Hematopoietic multipotent progenitor cell treated with erythropoietin and hydrocortisone succinate and interleukin-3 and kit ligand, for 4 days (in vitro differentiated cells): ENCODE results near the gene AMOT.

Source experiments
- DNase-seq: peaks from one replicate; pipeline ENCODE4 v3.0.0-alpha.2; 2015

The AMOT gene

DNA sequence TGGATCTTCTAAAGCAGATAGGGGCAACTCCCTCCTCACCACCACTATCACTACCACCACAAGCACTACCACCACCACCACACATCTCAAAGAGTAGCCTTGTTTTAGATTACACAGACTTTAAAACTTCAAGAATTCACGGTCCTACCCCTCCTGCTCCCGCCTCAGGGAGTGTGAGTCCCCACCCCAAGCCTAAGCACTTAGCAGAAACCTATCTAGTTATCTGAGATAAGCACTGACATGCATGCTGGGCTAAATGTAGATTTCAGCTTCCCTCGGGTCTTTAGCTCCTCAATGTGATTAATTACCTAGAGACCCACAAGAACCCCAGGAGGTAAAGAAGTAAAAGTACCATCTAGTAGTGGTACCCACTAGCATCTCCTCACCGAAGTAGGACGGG lies 775 bp downstream of the AMOT start:
- peak; percentile 3 for DNase-seq

DNA sequence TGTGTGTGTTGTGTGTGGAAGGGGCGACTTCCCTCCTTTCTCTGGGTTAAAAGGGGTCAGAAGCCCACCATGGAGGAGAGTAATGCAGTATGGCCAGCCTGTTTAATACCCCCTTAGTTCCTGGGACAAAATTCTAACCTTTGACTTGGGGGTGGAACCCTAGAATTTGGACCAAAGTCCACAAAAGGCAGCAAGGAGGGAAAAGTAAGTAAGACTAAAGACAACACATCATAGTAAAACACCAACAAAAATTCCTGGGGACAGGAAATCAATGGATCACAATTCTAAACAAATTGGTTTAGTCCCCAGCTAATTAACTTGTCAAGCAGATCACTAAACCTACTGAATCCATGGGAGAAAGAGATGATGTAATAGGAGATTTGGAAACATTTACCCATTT lies 3.1 kb downstream of the AMOT start:
- DNase-seq = no peak

DNA sequence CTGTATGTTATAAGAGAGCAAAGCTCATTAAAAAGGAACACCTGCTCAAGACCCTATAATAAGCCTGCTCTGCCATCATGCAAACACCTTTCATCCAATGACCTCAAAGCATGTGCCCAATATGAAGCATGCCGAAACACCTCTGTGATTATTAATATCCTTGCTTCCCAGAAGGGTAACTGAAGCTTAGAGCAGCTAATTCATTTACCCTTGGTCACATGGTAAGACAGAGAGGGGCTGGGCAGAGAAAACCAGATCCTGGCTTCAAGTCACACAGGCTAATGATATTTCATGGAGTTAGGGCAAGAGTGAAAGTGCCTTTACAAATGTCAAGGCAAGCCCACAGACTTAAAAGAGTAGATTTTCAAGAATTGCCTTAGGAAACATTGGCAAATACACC lies 5.6 kb downstream of the AMOT start:
- DNase-seq = no peak

DNA sequence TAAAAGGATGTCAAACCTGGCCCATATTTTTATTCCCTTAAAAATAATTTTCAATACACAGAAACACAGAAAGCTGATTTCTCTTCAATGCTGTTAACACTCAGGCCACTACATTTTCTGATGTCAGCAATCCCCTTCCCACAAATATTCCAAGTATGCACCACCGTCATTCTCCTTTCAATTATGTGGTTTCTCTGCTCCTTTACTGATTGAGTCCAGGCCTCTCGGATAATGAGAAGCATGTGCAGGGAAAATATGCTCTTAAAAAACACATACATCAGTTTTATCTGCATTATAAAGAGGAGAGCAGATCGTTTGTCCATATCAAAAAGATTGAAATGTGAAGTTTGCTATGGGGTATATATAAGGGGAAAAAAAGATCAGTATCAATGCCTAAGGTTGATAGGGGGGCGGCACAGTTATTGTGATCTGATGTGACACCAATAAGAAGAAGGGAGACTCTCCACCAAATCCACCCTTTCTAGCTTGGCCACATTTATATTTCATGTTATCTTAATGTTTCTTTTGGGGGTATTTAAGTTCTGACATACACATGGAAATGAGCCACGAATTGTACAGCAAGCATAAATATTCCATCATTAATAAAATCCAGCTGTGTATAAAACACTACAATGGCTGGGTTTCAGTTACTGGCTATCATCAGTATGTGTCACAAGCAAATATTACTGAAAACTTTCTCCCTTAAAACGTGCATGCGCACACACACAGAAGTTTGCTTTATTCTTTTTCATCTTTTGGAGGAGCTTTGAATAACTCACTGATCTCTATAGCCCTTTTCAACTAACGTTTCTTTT lies 6.4 kb downstream of the AMOT start:
- no peak for DNase-seq

DNA sequence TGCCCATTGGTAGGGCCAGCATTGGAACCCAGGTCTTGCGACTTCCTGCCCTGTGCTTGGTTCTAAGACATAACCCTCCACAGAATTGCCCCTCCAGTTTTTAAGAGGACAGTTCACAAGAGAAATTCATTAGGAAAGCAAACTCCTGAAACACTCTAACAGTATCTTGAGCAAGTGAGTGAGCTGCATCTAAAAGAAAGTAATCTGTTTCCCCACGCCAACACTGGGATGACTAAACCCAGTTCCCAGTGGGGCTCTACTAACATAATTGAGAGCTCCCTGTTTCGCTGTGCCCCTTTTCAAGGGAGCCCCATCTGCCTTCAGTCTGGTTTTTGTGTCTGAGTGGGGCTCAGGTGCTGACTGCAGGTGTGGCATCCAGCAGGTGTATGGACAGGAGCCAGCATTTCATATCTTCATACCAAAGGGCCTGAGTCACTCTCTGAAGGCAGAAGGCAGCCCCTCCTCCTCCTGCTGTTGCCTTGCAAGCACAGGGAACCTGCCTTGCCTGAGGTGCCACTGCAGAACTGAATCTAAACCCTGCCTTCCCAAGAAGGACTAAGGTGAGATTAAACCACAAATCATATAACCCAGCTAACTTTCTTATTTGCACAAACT lies 8.0 kb downstream of the AMOT start:
- DNase-seq = no peak

DNA sequence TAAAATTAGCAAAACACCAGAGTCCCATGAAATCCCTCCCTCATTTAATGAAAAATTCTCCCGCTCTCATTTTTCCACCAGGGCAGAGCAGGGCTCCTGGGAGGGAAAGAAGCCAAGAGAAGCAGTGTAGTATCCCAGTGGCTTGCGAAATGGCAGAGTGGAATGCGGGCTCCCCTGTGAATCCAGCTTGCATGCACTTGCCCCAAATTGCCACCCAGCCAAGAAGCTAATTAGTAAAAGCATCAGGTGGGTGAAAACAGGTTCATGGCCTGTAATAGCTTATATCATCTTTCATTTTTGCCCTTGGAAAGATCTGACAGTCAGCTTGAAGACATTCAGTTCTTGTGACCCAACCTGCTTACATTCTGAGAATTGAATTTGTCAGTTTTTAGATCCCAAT lies 10.1 kb downstream of the AMOT start:
- no peak for DNase-seq

DNA sequence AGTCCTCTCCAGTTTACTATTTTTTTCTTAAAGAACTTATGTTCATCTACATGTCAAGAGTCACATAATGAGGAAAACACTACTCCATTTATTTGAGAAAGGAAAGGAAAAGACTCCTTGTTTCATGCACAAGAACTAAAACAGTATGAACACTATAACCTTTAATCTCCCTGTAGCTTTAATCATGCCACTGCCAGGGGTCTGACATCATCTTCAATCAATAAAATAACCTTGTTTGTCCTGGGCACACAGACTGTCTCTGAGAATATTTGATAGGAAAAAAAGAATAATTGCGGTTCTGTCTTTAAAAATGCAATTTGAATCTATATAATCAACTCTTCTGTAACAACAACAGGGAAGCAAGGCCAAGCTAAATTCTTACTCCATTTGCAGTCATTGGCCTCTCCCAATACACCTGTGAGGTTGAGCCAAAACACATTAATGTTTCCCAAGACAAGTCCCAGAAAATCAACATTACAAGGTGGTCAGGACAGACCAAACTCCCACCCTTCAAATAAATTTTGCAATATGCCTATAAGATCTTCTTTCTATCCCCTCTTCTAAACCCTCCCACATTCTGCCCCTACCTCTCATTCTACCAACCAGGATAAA lies 13.2 kb downstream of the AMOT start:
- DNase-seq = no peak

DNA sequence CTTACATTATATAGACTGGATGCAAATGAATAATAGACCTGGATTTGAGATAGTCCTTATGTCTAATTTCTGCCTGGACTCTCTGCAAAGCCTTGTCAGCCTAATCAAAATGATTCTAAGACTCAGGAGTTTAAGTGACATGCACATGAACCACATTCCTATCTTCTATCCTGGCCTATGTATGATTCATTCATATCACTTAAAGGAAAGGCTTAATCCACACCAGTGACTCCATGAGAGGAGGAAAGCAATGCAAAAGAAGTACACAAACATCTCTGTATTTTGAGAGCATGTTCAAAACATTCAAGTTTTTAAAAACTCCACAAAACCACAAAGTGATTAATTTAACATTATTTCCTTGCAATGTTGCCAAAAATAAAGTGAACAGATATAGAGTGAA lies 14.6 kb downstream of the AMOT start:
- DNase-seq = no peak

DNA sequence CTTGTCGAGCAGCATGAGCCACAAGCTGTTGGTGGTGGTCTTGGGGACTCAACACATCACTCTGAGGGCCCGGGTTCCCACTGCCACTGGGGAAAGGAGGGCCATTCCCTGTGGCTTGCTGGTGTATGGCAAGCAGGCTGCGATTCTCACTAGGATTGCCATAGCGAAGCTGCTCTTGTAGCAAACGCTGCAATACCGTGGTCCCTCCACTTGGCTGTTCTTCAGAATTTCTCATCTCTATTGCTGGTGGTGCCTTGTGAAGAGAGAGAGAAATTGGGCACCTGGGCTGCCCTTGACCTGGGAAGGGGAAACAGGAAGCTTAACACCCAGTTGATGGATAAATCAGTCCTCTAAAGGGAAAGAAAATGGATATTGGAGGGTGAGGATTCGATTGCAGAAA lies 17.7 kb downstream of the AMOT start:
- no peak for DNase-seq

DNA sequence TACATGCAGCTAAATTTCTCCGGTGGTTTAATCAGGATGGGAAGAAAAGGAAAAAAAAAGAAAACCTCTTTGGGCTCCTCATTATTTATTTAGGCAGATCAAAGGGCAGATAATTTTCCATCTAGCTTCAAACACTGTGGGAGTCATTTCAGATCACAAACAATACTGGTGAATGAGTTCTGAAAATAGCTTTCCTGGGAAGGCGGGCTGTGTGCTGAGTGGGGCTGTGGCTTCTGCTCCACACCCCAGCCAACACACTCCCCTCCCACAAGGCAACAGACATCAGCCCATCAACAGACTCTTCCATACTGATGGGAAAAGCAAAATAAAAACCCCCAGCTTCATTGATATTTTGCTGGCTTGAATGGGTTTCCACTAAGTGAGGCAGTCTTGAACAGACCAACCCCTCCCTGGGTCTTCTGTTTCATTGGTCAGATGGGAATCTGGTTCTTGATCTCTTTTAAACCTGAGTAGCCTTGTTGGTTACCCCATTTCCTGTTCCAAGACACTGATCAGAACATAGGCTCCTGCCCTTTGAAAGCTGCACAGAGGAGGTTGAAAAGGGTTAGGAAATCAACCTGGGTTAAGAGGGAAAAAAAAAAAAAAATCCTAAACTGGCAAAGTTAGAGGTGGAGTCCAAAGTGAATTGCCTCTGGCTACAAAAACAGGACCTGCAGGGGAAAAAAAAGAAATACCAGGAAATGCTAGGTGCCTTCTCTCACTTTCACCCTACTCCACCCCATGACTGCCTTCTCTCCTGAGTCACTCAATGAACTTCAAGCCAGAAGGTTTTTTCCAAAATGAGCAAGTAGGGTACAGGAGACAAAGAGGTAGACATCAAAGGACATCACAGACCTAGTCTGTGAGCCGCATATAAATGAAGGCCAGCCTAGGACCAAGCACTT lies 20.0 kb downstream of the AMOT start:
- no peak for DNase-seq

DNA sequence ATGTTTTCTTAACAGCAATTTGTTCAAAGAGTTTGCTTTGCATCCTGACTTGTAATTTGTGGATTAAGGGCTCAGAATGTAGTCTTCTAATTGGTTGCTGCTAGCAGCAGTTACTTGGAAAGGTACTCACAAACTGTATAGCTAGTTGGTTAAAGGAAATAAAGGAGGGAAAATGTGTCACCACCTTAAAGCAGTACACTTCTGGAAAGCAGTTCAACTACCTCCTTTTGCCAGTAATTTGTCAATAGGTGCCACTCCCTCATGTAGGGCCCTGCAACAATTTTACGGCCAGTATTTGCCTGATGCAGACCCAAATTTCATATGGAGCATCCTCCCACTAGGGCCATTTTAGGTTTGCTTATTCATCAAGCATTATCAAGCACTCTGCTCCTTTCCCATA lies 20.8 kb downstream of the AMOT start:
- no peak for DNase-seq

DNA sequence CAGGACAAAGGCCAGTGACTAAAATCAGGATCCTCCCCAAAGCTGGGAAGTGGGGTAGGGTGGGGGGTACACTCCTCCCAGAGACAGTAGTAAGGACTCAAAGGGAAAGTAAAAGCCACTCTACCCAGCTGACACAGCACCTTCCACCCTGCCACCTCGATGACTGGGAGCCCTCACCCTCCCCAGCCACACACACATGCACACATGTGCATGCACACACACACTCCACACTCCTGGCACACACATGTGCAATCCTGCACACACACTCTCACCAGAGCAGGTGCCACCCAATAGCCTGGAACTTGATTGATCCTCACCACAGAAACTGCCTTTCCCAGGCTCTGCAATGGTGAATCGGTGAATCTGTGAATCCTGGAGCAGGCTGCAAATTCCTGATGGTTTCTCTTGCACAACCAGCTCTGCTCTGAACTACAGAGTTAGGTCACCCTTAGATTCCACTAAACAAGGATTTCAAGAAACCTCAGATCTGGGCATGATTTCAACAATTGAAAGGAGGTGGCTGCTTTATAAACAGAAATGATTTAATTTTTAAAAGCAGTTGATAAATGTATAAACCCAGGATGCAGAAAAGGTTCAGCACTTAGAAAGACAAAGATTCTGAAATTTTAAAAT lies 21.5 kb downstream of the AMOT start:
- no peak for DNase-seq

DNA sequence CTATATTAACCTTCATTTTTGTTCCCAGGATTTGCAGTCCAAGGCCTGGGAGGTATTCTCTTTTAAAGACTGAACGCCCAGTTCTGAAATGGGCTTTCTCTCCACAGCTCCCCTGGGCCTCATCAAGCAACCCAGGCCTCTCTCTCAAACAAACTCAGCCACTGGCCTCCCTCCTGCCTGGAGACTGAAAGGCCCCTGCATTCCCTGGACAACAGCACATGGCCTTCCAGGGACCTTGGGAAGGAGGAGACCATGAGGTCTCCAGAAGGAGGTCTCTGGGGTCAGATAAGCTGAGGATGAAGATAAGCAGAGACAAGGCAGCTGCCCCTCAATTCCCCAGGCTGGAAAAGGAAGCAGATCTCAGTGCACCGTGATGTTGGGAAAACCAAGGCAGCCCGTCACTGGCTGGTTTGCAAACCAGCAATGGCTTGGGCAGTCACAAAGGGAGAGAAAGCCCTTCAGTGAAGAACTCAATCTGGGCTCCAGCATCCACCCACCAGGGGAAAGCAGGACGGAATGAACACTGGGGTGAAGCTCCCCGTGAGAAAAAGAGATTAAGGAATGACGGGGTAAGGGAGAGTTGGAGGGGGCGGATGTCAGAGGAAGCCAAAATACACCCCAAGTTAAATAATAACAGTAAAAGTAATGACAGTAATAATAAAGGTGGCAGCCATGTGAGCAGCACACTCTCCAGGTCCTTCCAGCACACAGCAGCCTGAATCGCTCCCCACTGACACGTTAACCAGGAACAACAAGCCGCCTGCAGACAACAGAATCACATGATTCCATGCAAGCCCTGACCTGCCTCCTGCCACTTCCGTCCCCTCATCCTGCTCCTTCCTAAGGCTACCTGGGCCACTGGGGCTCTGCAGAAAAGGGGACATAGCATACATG lies 22.3 kb downstream of the AMOT start:
- DNase-seq = no peak

DNA sequence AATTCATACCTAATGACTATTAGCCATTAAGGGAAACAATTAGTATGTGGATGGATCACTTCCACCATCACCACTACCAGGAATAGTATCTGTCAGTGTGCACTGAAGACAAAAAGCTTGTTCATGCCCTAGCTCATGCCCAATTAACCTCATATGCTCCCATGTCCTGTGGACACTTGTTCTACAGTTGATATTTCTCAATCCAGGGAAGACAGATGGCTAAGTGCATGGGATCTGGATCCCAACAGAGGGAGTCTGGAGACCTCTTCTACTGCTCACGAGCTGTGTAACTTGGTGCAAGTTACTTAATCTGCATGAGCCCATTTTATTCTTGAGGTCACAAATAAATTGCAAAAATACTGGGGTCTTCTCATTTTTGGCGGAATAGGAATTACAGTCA lies 23.7 kb downstream of the AMOT start:
- DNase-seq = no peak

DNA sequence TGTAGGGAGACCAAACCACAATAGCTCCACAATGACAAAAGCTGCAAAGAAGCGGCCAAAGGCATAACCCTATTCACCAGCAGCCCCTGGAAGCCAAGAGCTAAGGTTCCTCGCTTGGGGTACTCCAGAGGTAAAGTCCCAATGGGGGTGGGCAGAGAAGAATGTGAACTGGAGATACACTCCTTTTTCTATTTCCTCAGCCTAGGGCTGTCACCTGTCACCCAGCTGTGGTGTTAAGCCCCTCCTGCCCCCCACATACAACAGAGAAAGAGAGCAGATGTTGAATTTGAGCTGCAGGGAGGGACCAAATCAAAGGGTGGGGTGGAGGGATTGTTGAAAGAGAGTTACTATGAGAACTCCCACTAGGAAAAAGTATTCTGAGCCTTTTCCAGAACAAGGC lies 26.1 kb downstream of the AMOT start:
- no peak for DNase-seq

DNA sequence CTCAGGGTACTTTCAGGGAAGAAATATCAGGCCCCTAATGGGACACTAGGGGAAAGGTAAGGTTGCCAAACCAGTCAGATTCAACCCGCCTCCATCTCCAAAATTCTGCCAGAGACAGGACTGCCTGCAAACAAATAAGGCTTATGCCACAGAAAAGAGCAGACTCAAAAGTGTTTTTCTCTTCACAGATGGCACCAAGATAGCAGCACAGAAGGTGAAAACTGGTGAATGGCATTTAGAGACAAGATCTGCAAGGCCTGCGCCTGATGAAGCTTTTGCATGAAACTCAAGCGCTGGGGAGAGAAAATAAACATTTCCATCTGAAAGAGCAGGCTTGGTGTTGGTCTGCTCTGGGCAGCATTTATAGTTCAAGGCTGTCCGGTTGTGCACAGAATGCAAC lies 27.9 kb downstream of the AMOT start:
- DNase-seq = no peak

DNA sequence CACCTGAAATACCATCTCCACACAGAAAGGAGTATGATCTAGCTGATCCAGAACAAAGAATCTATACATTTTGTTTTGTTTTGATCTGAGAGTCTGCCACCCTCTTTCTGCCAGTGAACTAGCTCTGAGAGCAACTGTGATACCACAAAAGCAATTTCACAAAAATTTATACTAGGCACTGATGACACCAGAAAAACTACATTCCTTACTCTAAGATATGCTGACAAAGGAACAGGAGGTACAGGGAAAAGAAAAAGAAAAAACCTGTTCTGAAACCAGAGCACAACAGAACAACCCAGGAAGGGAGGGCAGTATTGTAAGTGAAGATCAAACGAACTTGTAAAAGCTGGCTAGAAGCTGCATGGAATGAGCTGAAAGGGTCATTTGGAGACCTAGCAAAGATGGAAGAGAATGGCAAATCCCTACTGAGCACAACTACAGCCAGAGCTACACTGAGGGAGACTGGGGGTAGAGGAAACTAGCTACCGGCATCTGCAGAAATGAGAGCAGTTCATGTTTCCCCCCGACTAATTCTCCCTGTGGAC lies 31.9 kb downstream of the AMOT start:
- no peak for DNase-seq

DNA sequence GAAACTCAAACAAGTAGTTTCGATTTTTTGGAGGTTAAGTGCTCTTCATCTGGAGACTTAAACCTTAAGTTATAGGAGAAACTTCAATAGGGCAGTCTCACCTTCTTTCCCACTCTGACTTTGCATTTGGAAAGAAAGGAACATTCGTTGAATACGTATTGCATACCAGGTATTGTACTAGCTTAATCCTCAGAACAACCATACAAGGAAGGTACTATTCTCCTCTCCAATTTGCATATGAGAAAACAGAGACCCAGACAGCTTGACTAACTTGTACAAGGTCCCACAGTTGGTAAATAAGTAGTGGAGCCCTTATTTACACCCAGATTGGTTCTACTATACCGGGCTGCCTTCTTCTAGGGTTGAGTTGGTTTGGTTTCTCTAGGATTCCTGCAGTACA lies 32.6 kb downstream of the AMOT start:
- no peak for DNase-seq

DNA sequence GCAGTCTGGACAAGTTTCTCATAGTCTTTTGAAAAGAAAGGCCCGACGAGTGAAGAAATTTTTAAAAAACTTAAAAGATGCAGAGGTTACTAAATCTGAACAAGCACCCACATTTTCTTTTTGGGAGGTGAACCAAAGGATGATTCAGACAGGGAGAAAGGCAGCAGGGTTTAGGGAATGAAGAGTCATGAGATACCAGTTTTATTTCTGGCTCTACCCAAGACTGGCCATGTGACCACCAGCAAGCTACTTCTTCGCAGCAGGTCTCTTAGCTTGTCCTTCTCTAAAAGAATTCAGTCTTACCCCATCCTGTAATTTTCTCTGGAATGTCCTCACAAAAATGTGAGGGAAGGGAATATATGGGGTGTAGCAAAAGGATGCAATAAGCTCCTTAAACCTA lies 37.6 kb downstream of the AMOT start:
- no peak for DNase-seq

DNA sequence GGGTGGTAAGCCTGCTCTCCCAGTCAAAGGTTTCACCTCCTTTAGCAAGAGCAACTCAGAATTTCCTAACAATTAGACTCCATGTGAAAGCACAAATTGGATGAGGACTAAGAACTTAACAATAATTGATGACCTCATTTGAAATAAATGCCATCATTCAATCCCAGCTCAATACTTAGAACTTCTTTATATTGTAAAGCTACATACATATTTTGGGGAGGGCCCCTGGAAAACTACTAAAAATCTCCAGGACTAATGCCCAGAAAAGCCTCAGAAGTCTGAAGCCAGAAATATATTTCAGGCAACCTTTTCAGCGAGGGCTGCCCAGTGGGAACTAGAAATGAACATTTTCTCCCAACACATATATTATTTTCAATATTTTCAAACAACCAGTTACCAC lies 38.1 kb downstream of the AMOT start:
- no peak for DNase-seq

DNA sequence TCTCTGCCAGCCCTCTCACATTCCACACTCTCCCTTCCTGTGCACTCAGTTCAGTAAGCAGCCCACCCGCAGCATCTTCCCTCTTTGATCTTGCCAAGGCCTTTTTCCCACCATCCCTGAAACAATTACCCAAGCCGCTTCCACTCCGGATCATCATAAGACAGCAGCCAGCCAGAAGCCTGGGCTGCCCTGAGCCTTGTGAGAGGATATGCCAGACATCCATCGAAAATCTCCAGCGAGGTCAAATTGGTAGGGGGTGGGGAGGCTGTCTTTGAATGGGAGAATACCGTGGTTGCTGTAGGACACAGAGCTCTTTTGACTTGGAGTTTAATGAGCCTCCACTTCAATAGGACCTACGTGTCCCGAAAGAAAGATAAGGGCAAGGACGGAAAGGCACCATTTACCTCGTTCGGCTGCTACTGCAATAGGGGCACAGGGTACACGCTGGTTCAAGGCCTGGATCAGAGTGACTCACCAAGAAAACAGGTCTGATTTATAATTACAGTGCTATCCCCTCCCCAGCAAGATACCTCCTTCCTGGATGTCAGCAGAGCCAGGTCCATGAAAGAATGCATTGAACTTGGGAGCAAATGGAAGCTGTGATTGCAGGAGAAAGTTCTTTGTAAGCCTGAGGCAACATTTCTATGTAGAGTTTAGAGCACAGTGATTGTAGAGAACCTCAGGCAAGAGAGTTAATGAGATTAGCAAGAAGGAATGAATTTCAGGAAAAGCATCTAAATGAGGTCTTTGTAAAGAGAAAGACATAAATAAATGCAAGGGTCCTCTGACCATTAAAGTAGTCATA lies 39.5 kb downstream of the AMOT start:
- DNase-seq = no peak
